OCI-LY1 (cell line): Measurements from ENCODE around the gene ZNF415.
"Not testable (repeated sequence)": the region's sequence is repeated elsewhere in the genome, so short reads cannot be mapped to it uniquely, and the experiment has no call there.

ENCODE experiments used
- H2AFZ ChIP-seq: fragments of 200-600 bp; sonication (generic), shearing (Covaris generic); 2 replicates; pipeline ENCODE4 v1.6.0; 2014; ENCODE audit warnings: antibody characterized with exemption, mild to moderate bottlenecking, low read length
- H3F3A ChIP-seq: fragments of 200-600 bp; sonication (generic), shearing (Covaris generic); 2 replicates; pipeline ENCODE4 v1.6.0; 2014; ENCODE audit warnings: mild to moderate bottlenecking, antibody characterized with exemption, low read length, moderate library complexity; ENCODE audit not compliant: insufficient read depth
- H3K27ac ChIP-seq: fragments of 200-600 bp; sonication (generic); 2 replicates; pipeline ENCODE4 v1.5.1; 2014; ENCODE audit warnings: low read length, mixed run types, mild to moderate bottlenecking, low read depth; ENCODE audit not compliant: poor library complexity, severe bottlenecking
- H3K27me3 ChIP-seq: fragments of 200-600 bp; sonication (generic); 2 replicates; pipeline ENCODE4 v1.6.0; 2014; ENCODE audit warnings: antibody characterized with exemption, mild to moderate bottlenecking, low read length, moderate library complexity; ENCODE audit not compliant: insufficient read depth
- H3K36me3 ChIP-seq: fragments of 200-600 bp; sonication (generic); 2 replicates; pipeline ENCODE4 v1.6.1; 2014; ENCODE audit warnings: mild to moderate bottlenecking, antibody characterized with exemption, low read length, moderate library complexity, mixed read lengths; ENCODE audit not compliant: insufficient read depth
- H3K4me1 ChIP-seq: fragments of 200-600 bp; sonication (generic); 2 replicates; pipeline ENCODE4 v1.5.1; 2014; ENCODE audit warnings: mild to moderate bottlenecking, low read length, moderate library complexity; ENCODE audit not compliant: insufficient read depth, severe bottlenecking
- H3K4me2 ChIP-seq: fragments of 200-600 bp; sonication (generic), shearing (Covaris generic); 2 replicates; pipeline ENCODE4 v1.6.1; 2014; ENCODE audit warnings: low read length
- H3K4me3 ChIP-seq: fragments of 200-600 bp; sonication (generic); 2 replicates; pipeline ENCODE4 v1.5.1; 2014; ENCODE audit warnings: low read length, low read depth, mild to moderate bottlenecking, mixed read lengths; ENCODE audit not compliant: poor library complexity, severe bottlenecking
- H3K79me2 ChIP-seq: fragments of 200-600 bp; shearing (Covaris generic); 2 replicates; pipeline ENCODE4 v1.6.1; 2016; ENCODE audit warnings: mixed run types, low read length, mixed read lengths; ENCODE audit not compliant: insufficient read depth
- H3K9ac ChIP-seq: fragments of 200-600 bp; sonication (generic), shearing (Covaris generic); 2 replicates; pipeline ENCODE4 v1.6.1; 2014; ENCODE audit warnings: mild to moderate bottlenecking, low read length, mixed read lengths
- H3K9me2 ChIP-seq: fragments of 200-600 bp; sonication (generic), shearing (Covaris generic); 2 replicates; pipeline ENCODE4 v1.6.1; 2014; ENCODE audit warnings: low read depth, mild to moderate bottlenecking, low read length, mixed read lengths
- H3K9me3 ChIP-seq: fragments of 200-600 bp; shearing (Covaris generic); 2 replicates; pipeline ENCODE4 v1.6.1; 2014; ENCODE audit warnings: low read length, mixed read lengths
- H4K20me1 ChIP-seq: fragments of 200-600 bp; sonication (generic), shearing (Covaris generic); 2 replicates; pipeline ENCODE4 v1.6.0; 2016; ENCODE audit warnings: mild to moderate bottlenecking, low read length; ENCODE audit not compliant: insufficient read depth
- EZH2 ChIP-seq: fragments of 200-600 bp; sonication (generic), shearing (Covaris generic); IDR thresholded peaks from 2 replicates; pipeline ENCODE4 v1.8.0; 2017; ENCODE audit warnings: borderline replicate concordance, mixed run types, mild to moderate bottlenecking, antibody characterized with exemption, low read length, moderate library complexity, mixed read lengths
- TF ChIP-seq, protein P1 (sequence below): fragments of 200-600 bp; sonication (generic), shearing (Covaris generic); IDR thresholded peaks from 2 replicates; pipeline ENCODE4 v1.5.1; 2017; ENCODE audit warnings: mild to moderate bottlenecking, antibody characterized with exemption, low read length, moderate library complexity, mixed read lengths

The ZNF415 gene

DNA sequence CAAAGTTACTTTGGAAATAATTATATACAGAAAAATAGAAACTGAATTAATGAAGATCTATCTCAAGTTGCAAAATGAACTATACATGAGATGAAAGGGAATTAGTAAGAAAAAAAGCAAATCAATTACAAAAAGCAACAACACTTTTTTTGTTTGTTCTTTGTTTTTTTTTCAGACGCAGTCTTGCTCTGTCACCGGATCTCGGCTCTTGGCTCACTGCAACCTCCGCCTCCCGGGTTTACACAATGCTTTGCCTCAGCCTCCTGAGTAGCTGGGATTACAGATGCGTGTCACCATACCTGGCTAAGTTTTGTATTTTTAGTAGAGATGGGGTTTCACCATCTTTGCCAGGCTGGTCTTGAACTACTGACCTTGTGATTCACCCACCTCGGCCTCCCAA, 2.2 kb downstream of the ZNF415 start:
- Histone ChIP-seq H3F3A (no peaks in the 10 kb centered on the region), H3K9me3 (peaks cover 5% of the 10 kb centered on the region; the same call in 1 of the 2 replicates)

GRCh38 chr19:53126733-53127526, 5.8 kb downstream of the ZNF415 start:
- not testable (repeated sequence) for H3K36me3 ChIP-seq, H3K9me3 ChIP-seq, H3F3A ChIP-seq, H3K4me2 ChIP-seq, H3K4me3 ChIP-seq, H3K9me2 ChIP-seq, H3K9ac ChIP-seq, H4K20me1 ChIP-seq, H3K79me2 ChIP-seq, H3K27me3 ChIP-seq, H3K27ac ChIP-seq, H2AFZ ChIP-seq, H3K4me1 ChIP-seq

More for the DNA sequence above, 2.2 kb downstream of the ZNF415 start:
- Histone ChIP-seq H3K4me1 (no peaks in the 10 kb centered on the region), H3K79me2 (no peaks in the 10 kb centered on the region), H3K4me3 (no peak overlapping the region), H2AFZ (no peak overlapping the region), H3K27me3 (no peaks in the 10 kb centered on the region), H3K27ac (no peak overlapping the region), H4K20me1 (no peaks in the 10 kb centered on the region), H3K9me2 (no peaks in the 10 kb centered on the region), H3K36me3 (no peaks in the 10 kb centered on the region), H3K9ac (no peak overlapping the region), H3K4me2 (no peak overlapping the region)
- no peak for TF ChIP-seq EZH2

DNA sequence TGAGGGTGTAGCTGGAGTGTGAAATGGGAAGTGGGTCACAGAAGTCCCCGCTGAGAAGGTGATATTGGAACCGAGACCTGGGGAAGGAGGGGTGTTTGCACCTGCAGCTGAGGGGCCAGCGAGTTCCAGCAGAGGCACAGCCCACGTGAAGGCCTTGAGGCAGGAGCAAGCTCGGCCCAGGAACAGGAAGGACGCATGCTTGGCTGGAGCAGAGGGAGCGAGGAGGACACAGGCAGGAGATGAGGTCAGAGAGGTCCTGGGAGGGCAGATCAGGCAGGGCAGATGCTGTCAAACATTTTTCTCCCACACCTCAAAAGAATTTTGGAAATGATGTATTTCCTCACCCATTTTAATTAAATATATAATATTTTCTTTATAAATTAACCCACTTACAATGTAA, 9.3 kb downstream of the ZNF415 start:
- H3K27ac ChIP-seq: no peak overlapping the region
- TF ChIP-seq EZH2: no peak
- TF ChIP-seq, protein P1, sequence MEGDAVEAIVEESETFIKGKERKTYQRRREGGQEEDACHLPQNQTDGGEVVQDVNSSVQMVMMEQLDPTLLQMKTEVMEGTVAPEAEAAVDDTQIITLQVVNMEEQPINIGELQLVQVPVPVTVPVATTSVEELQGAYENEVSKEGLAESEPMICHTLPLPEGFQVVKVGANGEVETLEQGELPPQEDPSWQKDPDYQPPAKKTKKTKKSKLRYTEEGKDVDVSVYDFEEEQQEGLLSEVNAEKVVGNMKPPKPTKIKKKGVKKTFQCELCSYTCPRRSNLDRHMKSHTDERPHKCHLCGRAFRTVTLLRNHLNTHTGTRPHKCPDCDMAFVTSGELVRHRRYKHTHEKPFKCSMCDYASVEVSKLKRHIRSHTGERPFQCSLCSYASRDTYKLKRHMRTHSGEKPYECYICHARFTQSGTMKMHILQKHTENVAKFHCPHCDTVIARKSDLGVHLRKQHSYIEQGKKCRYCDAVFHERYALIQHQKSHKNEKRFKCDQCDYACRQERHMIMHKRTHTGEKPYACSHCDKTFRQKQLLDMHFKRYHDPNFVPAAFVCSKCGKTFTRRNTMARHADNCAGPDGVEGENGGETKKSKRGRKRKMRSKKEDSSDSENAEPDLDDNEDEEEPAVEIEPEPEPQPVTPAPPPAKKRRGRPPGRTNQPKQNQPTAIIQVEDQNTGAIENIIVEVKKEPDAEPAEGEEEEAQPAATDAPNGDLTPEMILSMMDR: no peak
- no peak overlapping the region for H3K4me2 ChIP-seq
- no peaks in the 10 kb centered on the region for H3K9me2 ChIP-seq
- H3K4me1 ChIP-seq: no peaks in the 10 kb centered on the region
- no peaks in the 10 kb centered on the region for H3K27me3 ChIP-seq
- no peak overlapping the region for H3K9ac ChIP-seq
- no peaks in the 10 kb centered on the region for H4K20me1 ChIP-seq
- no peaks in the 10 kb centered on the region for H3K36me3 ChIP-seq
- H3K4me3 ChIP-seq: no peak overlapping the region
- no peaks in the 10 kb centered on the region for H3F3A ChIP-seq
- H2AFZ ChIP-seq: no peak overlapping the region
- H3K9me3 ChIP-seq: no peaks in the 10 kb centered on the region
- no peaks in the 10 kb centered on the region for H3K79me2 ChIP-seq

- no peak overlapping the region for H3K27ac ChIP-seq
- no peak overlapping the region for H3K4me3 ChIP-seq
- H3K36me3 ChIP-seq: peaks cover 18% of the 10 kb centered on the region
- no peaks in the 10 kb centered on the region for H4K20me1 ChIP-seq
- no peak overlapping the region for H3K9ac ChIP-seq
- H3K4me2 ChIP-seq: no peak overlapping the region
- H3K79me2 ChIP-seq: no peaks in the 10 kb centered on the region
- no peaks in the 10 kb centered on the region for H3K27me3 ChIP-seq
- no peaks in the 10 kb centered on the region for H3K9me2 ChIP-seq
- H3K9me3 ChIP-seq: peaks cover 13% of the 10 kb centered on the region; the same call in 1 of the 2 replicates
- H3K4me1 ChIP-seq: no peaks in the 10 kb centered on the region
- TF ChIP-seq EZH2: no peak
- TF ChIP-seq, protein P1: no peak
- no peak overlapping the region for H2AFZ ChIP-seq
- H3F3A ChIP-seq: no peaks in the 10 kb centered on the region
Measured at GRCh38 chr19:53112286-53112685, 20.4 kb downstream of the ZNF415 start.
